WTC11 (cell line): ENCODE results near the gene ICAM1. TPM values are rescaled to one million over a fixed set of nuclear protein-coding genes. Genes with fewer than 3 reads are reported as not detected.

Experiments used
- ATAC-seq: fragments of 200-7000 bp; cut with Tn5 transposase; 2 replicates; pipeline ENCODE4 v1.10.0; 2021; ENCODE audit warnings: mild to moderate bottlenecking, moderate library complexity
- CTCF ChIA-PET: fragments of 300-600 bp; sonication (Branson Sonifier 250); formaldehyde crosslinking; loops from one replicate; lab custom pipeline; 2021; ENCODE audit warnings: antibody characterized with exemption; lab: Charles Lee
- POLR2A ChIA-PET: fragments of 350-600 bp; sonication (Branson Sonifier 250); formaldehyde crosslinking; loops from one replicate; lab custom pipeline; 2021; ENCODE audit warnings: antibody characterized with exemption; lab: Charles Lee
- DNase-seq: peaks from one replicate; pipeline ENCODE4 v3.0.0; 2021; ENCODE audit warnings: low spot score
- H3K27ac Mint-ChIP-seq: 2 replicates; pipeline ENCODE4 v1.8.0; 2021; ENCODE audit warnings: mixed read lengths
- H3K27me3 Mint-ChIP-seq: 2 replicates; pipeline ENCODE4 v1.8.0; 2021; ENCODE audit warnings: low read depth, mild to moderate bottlenecking, moderate library complexity, mixed read lengths
- H3K36me3 Mint-ChIP-seq: 2 replicates; pipeline ENCODE4 v1.8.0; 2021; ENCODE audit warnings: mixed read lengths
- H3K4me1 Mint-ChIP-seq: 2 replicates; pipeline ENCODE4 v1.8.0; 2022; ENCODE audit warnings: mixed read lengths
- H3K4me3 Mint-ChIP-seq: 2 replicates; pipeline ENCODE4 v1.8.0; 2021; ENCODE audit warnings: mild to moderate bottlenecking, moderate library complexity, mixed read lengths
- H3K9me3 Mint-ChIP-seq: 2 replicates; pipeline ENCODE4 v1.8.0; 2021; ENCODE audit warnings: mixed read lengths
- ATF1 ChIP-seq: sonication (generic); formaldehyde crosslinking; IDR thresholded peaks from 2 replicates; pipeline ENCODE4 v1.8.1; 2023; ENCODE audit warnings: mild to moderate bottlenecking, moderate library complexity, missing genetic modification reagents
- CBFB ChIP-seq: sonication (generic); formaldehyde crosslinking; IDR thresholded peaks from 2 replicates; pipeline ENCODE4 v1.8.1; 2022; ENCODE audit warnings: mild to moderate bottlenecking, low read depth, missing genetic modification reagents
- HMGA2 ChIP-seq: fragments of 250-450 bp; sonication (Bioruptor Pico); IDR thresholded peaks from 2 replicates; pipeline ENCODE4 v1.4.0; 2021; ENCODE audit warnings: mild to moderate bottlenecking, moderate library complexity
- IRF2 ChIP-seq: sonication (generic); formaldehyde crosslinking; IDR thresholded peaks from 2 replicates; pipeline ENCODE4 v1.8.0; 2022; ENCODE audit warnings: low read depth, missing genetic modification reagents, borderline replicate concordance
- KAT7 ChIP-seq: sonication (generic); formaldehyde crosslinking; IDR thresholded peaks from 2 replicates; pipeline ENCODE4 v1.8.1; 2023; ENCODE audit warnings: missing genetic modification reagents, mild to moderate bottlenecking, borderline replicate concordance
- MYBL2 ChIP-seq: sonication (generic); formaldehyde crosslinking; IDR thresholded peaks from 2 replicates; pipeline ENCODE4 v1.8.1; 2023; ENCODE audit warnings: mild to moderate bottlenecking, moderate library complexity, missing genetic modification reagents
- NR1H2 ChIP-seq: sonication (generic); formaldehyde crosslinking; IDR thresholded peaks from 2 replicates; pipeline ENCODE4 v1.9.0; 2021; ENCODE audit warnings: mild to moderate bottlenecking, moderate library complexity, missing genetic modification reagents
- SMAD3 ChIP-seq: sonication (generic); formaldehyde crosslinking; IDR thresholded peaks from 2 replicates; pipeline ENCODE4 v1.8.0; 2022; ENCODE audit warnings: missing genetic modification reagents, mild to moderate bottlenecking, borderline replicate concordance
- TCF7 ChIP-seq: sonication (generic); formaldehyde crosslinking; IDR thresholded peaks from 2 replicates; pipeline ENCODE4 v1.8.0; 2022; ENCODE audit warnings: mild to moderate bottlenecking, low read depth, missing genetic modification reagents, moderate library complexity
- TEAD4 ChIP-seq: sonication (generic); formaldehyde crosslinking; IDR thresholded peaks from 2 replicates; pipeline ENCODE4 v1.8.0; 2022; ENCODE audit warnings: mild to moderate bottlenecking, missing genetic modification reagents
- ZBTB21 ChIP-seq: sonication (generic); formaldehyde crosslinking; IDR thresholded peaks from 2 replicates; pipeline ENCODE4 v1.8.1; 2023; ENCODE audit warnings: mild to moderate bottlenecking, missing genetic modification reagents, borderline replicate concordance
- ZNF138 ChIP-seq: sonication (generic); formaldehyde crosslinking; conservative IDR thresholded peaks from 2 replicates; pipeline ENCODE4 v1.8.1; 2022; ENCODE audit warnings: mild to moderate bottlenecking, moderate library complexity, missing genetic modification reagents
- ZNF317 ChIP-seq: sonication (generic); formaldehyde crosslinking; IDR thresholded peaks from 2 replicates; pipeline ENCODE4 v1.8.1; 2023; ENCODE audit warnings: low read depth, mild to moderate bottlenecking, moderate library complexity, missing genetic modification reagents, borderline replicate concordance
- ZNF671 ChIP-seq: fragments of 250-450 bp; sonication (Bioruptor Pico); IDR thresholded peaks from 2 replicates; pipeline ENCODE4 v1.8.0; 2021; ENCODE audit warnings: mild to moderate bottlenecking
- total RNA-seq: library from RNA; stranded (reverse); gene quantifications from 3 replicates; pipeline ENCODE4 v1.2.3, GENCODE V29; 2021
- TF ChIP-seq, protein P1 (sequence below): fragments of 250-450 bp; sonication (Bioruptor Pico); IDR thresholded peaks from 2 replicates; pipeline ENCODE4 v1.9.0; 2021; ENCODE audit warnings: mild to moderate bottlenecking, borderline replicate concordance
- TF ChIP-seq, protein P2 (sequence below): fragments of 200-600 bp; IDR thresholded peaks from 2 replicates; pipeline ENCODE4 v1.8.0; 2022; ENCODE audit warnings: antibody characterized with exemption
- TF ChIP-seq, protein P3 (sequence below): sonication (generic); formaldehyde crosslinking; IDR thresholded peaks from 2 replicates; pipeline ENCODE4 v1.8.1; 2022; ENCODE audit warnings: low read depth, missing genetic modification reagents, borderline replicate concordance
- TF ChIP-seq, protein P4 (sequence below): fragments of 250-450 bp; sonication (Bioruptor Pico); IDR thresholded peaks from 2 replicates; pipeline ENCODE4 v1.9.0; 2021; ENCODE audit warnings: mild to moderate bottlenecking
- TF ChIP-seq, protein P5 (sequence below): fragments of 250-450 bp; sonication (Bioruptor Pico); IDR thresholded peaks from 2 replicates; pipeline ENCODE4 v2.1.2; 2022; ENCODE audit warnings: mild to moderate bottlenecking, moderate library complexity
- TF ChIP-seq, protein P6 (sequence below): sonication (generic); formaldehyde crosslinking; IDR thresholded peaks from 2 replicates; pipeline ENCODE4 v1.8.1; 2023; ENCODE audit warnings: mild to moderate bottlenecking, moderate library complexity, missing genetic modification reagents

Gene ICAM1
- total RNA-seq, 1 experiment from 2014 or later: 3.8 TPM

DNA sequence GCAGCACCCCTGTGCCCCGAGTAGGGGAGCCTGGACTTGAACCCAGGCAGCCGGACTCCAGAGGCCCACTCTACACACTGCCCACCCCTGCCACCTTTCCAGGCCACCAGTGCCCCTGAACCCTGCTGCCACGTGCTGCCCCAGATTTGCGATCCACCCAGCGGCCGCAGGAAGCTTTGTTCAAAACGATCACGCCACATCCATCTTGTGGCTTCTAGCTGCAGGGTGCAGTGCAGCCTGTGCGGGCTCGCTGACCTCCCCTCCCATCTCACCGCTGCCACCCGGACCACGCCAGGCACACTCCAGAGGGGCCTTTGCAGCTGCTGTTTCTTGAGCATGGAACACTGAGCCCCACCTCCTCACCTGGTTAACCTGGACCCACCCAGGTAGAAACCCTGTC lies 58.6 kb downstream of the ICAM1 start:
- ChIA-PET POLR2A (no interaction called here), CTCF (interaction anchor here (0.8 kb wide), 1 partner anchor 61 kb away, joined by 4 read pairs; no protein-coding TSS in a partner anchor)
- Mint-ChIP-seq H3K4me3 (no peak overlapping the region), H3K4me1 (peaks cover 13% of the 10 kb centered on the region), H3K27ac (no peak overlapping the region), H3K36me3 (peaks cover 37% of the 10 kb centered on the region), H3K27me3 (peaks cover 5% of the 10 kb centered on the region; the same call in 1 of the 2 replicates), H3K9me3 (no peaks in the 10 kb centered on the region)
- no peak for ATAC-seq
- TF ChIP-seq TCF7 (CRISPR knock-in tag): no peak
- TF ChIP-seq IRF2 (CRISPR knock-in tag): no peak
- TF ChIP-seq, protein P1, sequence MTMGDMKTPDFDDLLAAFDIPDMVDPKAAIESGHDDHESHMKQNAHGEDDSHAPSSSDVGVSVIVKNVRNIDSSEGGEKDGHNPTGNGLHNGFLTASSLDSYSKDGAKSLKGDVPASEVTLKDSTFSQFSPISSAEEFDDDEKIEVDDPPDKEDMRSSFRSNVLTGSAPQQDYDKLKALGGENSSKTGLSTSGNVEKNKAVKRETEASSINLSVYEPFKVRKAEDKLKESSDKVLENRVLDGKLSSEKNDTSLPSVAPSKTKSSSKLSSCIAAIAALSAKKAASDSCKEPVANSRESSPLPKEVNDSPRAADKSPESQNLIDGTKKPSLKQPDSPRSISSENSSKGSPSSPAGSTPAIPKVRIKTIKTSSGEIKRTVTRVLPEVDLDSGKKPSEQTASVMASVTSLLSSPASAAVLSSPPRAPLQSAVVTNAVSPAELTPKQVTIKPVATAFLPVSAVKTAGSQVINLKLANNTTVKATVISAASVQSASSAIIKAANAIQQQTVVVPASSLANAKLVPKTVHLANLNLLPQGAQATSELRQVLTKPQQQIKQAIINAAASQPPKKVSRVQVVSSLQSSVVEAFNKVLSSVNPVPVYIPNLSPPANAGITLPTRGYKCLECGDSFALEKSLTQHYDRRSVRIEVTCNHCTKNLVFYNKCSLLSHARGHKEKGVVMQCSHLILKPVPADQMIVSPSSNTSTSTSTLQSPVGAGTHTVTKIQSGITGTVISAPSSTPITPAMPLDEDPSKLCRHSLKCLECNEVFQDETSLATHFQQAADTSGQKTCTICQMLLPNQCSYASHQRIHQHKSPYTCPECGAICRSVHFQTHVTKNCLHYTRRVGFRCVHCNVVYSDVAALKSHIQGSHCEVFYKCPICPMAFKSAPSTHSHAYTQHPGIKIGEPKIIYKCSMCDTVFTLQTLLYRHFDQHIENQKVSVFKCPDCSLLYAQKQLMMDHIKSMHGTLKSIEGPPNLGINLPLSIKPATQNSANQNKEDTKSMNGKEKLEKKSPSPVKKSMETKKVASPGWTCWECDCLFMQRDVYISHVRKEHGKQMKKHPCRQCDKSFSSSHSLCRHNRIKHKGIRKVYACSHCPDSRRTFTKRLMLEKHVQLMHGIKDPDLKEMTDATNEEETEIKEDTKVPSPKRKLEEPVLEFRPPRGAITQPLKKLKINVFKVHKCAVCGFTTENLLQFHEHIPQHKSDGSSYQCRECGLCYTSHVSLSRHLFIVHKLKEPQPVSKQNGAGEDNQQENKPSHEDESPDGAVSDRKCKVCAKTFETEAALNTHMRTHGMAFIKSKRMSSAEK (CRISPR knock-in tag): no peak
- TF ChIP-seq, protein P2, sequence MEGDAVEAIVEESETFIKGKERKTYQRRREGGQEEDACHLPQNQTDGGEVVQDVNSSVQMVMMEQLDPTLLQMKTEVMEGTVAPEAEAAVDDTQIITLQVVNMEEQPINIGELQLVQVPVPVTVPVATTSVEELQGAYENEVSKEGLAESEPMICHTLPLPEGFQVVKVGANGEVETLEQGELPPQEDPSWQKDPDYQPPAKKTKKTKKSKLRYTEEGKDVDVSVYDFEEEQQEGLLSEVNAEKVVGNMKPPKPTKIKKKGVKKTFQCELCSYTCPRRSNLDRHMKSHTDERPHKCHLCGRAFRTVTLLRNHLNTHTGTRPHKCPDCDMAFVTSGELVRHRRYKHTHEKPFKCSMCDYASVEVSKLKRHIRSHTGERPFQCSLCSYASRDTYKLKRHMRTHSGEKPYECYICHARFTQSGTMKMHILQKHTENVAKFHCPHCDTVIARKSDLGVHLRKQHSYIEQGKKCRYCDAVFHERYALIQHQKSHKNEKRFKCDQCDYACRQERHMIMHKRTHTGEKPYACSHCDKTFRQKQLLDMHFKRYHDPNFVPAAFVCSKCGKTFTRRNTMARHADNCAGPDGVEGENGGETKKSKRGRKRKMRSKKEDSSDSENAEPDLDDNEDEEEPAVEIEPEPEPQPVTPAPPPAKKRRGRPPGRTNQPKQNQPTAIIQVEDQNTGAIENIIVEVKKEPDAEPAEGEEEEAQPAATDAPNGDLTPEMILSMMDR: no peak
- TF ChIP-seq, protein P3, sequence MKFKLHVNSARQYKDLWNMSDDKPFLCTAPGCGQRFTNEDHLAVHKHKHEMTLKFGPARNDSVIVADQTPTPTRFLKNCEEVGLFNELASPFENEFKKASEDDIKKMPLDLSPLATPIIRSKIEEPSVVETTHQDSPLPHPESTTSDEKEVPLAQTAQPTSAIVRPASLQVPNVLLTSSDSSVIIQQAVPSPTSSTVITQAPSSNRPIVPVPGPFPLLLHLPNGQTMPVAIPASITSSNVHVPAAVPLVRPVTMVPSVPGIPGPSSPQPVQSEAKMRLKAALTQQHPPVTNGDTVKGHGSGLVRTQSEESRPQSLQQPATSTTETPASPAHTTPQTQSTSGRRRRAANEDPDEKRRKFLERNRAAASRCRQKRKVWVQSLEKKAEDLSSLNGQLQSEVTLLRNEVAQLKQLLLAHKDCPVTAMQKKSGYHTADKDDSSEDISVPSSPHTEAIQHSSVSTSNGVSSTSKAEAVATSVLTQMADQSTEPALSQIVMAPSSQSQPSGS (CRISPR knock-in tag): no peak
- no peak for TF ChIP-seq CBFB (CRISPR knock-in tag)
- TF ChIP-seq SMAD3 (CRISPR knock-in tag): no peak
- TF ChIP-seq MYBL2 (CRISPR knock-in tag): no peak
- TF ChIP-seq NR1H2 (CRISPR knock-in tag): no peak
- TF ChIP-seq, protein P4, sequence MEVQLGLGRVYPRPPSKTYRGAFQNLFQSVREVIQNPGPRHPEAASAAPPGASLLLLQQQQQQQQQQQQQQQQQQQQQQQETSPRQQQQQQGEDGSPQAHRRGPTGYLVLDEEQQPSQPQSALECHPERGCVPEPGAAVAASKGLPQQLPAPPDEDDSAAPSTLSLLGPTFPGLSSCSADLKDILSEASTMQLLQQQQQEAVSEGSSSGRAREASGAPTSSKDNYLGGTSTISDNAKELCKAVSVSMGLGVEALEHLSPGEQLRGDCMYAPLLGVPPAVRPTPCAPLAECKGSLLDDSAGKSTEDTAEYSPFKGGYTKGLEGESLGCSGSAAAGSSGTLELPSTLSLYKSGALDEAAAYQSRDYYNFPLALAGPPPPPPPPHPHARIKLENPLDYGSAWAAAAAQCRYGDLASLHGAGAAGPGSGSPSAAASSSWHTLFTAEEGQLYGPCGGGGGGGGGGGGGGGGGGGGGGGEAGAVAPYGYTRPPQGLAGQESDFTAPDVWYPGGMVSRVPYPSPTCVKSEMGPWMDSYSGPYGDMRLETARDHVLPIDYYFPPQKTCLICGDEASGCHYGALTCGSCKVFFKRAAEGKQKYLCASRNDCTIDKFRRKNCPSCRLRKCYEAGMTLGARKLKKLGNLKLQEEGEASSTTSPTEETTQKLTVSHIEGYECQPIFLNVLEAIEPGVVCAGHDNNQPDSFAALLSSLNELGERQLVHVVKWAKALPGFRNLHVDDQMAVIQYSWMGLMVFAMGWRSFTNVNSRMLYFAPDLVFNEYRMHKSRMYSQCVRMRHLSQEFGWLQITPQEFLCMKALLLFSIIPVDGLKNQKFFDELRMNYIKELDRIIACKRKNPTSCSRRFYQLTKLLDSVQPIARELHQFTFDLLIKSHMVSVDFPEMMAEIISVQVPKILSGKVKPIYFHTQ (CRISPR knock-in tag): no peak
- TF ChIP-seq, protein P5, sequence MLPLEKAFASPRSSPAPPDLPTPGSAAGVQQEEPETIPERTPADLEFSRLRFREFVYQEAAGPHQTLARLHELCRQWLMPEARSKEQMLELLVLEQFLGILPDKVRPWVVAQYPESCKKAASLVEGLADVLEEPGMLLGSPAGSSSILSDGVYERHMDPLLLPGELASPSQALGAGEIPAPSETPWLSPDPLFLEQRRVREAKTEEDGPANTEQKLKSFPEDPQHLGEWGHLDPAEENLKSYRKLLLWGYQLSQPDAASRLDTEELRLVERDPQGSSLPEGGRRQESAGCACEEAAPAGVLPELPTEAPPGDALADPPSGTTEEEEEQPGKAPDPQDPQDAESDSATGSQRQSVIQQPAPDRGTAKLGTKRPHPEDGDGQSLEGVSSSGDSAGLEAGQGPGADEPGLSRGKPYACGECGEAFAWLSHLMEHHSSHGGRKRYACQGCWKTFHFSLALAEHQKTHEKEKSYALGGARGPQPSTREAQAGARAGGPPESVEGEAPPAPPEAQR (CRISPR knock-in tag): no peak
- TF ChIP-seq ATF1 (CRISPR knock-in tag): no peak
- TF ChIP-seq ZNF138: no peak
- TF ChIP-seq, protein P6, sequence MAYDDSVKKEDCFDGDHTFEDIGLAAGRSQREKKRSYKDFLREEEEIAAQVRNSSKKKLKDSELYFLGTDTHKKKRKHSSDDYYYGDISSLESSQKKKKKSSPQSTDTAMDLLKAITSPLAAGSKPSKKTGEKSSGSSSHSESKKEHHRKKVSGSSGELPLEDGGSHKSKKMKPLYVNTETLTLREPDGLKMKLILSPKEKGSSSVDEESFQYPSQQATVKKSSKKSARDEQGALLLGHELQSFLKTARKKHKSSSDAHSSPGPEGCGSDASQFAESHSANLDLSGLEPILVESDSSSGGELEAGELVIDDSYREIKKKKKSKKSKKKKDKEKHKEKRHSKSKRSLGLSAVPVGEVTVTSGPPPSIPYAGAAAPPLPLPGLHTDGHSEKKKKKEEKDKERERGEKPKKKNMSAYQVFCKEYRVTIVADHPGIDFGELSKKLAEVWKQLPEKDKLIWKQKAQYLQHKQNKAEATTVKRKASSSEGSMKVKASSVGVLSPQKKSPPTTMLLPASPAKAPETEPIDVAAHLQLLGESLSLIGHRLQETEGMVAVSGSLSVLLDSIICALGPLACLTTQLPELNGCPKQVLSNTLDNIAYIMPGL (CRISPR knock-in tag): no peak
- no peak for TF ChIP-seq ZNF317
- no peak for TF ChIP-seq TEAD4 (CRISPR knock-in tag)
- no peak for TF ChIP-seq ZNF671 (CRISPR knock-in tag)
- TF ChIP-seq ZBTB21 (CRISPR knock-in tag): no peak
- no peak for TF ChIP-seq HMGA2 (CRISPR knock-in tag)
- TF ChIP-seq KAT7: no peak
- no peak for DNase-seq
